NCI-H226 (cell line): Measurements from ENCODE around the gene MRPS26.
"Not testable (repeated sequence)": the region's sequence is repeated elsewhere in the genome, so short reads cannot be mapped to it uniquely, and the experiment has no call there.

Experiments used
- DNase-seq: peaks from one replicate; pipeline ENCODE4 v3.0.0-alpha.2; 2015

The MRPS26 gene

GRCh38 chr20:3045816-3046676, at the start of gene MRPS26:
MRPS26 (plus strand) TSS chr20:3046052; CDS start chr20:3046069, 17 bp downstream.
- peak; percentile 36 for DNase-seq

GRCh38 chr20:2998728-2999127, 47.1 kb upstream of the MRPS26 start:
- no peak for DNase-seq

- DNase-seq, result no peak
Observed at GRCh38 chr20:3000852-3001523, 44.9 kb upstream of the MRPS26 start.

- no peak for DNase-seq
Observed at GRCh38 chr20:3003416-3003815, 42.4 kb upstream of the MRPS26 start.

- DNase-seq, result peak; percentile 16
Observed at GRCh38 chr20:3010985-3011723, 34.7 kb upstream of the MRPS26 start.

GRCh38 chr20:3011752-3012151, 34.1 kb upstream of the MRPS26 start:
- DNase-seq, result no peak

- no peak for DNase-seq
Observed at GRCh38 chr20:3013771-3014170, 32.1 kb upstream of the MRPS26 start.

- no peak for DNase-seq
Observed at GRCh38 chr20:3014179-3014578, 31.7 kb upstream of the MRPS26 start.

GRCh38 chr20:3014662-3015061, 31.2 kb upstream of the MRPS26 start:
- DNase-seq, result no peak

- DNase-seq, result not testable (repeated sequence)
Observed at GRCh38 chr20:3015302-3015701, 30.6 kb upstream of the MRPS26 start.

- DNase-seq, result no peak
Observed at GRCh38 chr20:3021327-3021726, 24.5 kb upstream of the MRPS26 start.

- DNase-seq, result no peak
Observed at GRCh38 chr20:3021777-3022176, 24.1 kb upstream of the MRPS26 start.

- DNase-seq, result not testable (repeated sequence)
Observed at GRCh38 chr20:3022559-3023490, 23.0 kb upstream of the MRPS26 start.

GRCh38 chr20:3027987-3028386, 17.9 kb upstream of the MRPS26 start:
- no peak for DNase-seq

GRCh38 chr20:3031524-3032147, 14.2 kb upstream of the MRPS26 start:
- DNase-seq, result no peak

- DNase-seq, result no peak
Observed at GRCh38 chr20:3032624-3033023, 13.2 kb upstream of the MRPS26 start.

GRCh38 chr20:3037654-3038053, 8.2 kb upstream of the MRPS26 start:
- DNase-seq, result no peak

GRCh38 chr20:3038454-3038853, 7.4 kb upstream of the MRPS26 start:
- DNase-seq, result no peak

- DNase-seq, result no peak
Observed at GRCh38 chr20:3039426-3039825, 6.4 kb upstream of the MRPS26 start.

- DNase-seq, result no peak
Observed at GRCh38 chr20:3040086-3040485, 5.8 kb upstream of the MRPS26 start.

GRCh38 chr20:3041854-3042409, 3.9 kb upstream of the MRPS26 start:
- no peak for DNase-seq

- DNase-seq, result no peak
Observed at GRCh38 chr20:3042625-3043024, 3.2 kb upstream of the MRPS26 start.
